ENCODE measurements around the gene DNAH6.

GRCh38 chr2:84631985-84632384 is 115.7 kb downstream of the DNAH6 start:
- TF ChIP-seq POLR2A (IDR thresholded peaks at IDR 0.05; ENCODE audit: borderline replicate concordance, extremely low read depth, insufficient read depth, insufficient read length) (no peak), REST (IDR thresholded peaks at IDR 0.05; ENCODE audit: low read depth) (no peak)
- TF ChIP-seq, protein P1, sequence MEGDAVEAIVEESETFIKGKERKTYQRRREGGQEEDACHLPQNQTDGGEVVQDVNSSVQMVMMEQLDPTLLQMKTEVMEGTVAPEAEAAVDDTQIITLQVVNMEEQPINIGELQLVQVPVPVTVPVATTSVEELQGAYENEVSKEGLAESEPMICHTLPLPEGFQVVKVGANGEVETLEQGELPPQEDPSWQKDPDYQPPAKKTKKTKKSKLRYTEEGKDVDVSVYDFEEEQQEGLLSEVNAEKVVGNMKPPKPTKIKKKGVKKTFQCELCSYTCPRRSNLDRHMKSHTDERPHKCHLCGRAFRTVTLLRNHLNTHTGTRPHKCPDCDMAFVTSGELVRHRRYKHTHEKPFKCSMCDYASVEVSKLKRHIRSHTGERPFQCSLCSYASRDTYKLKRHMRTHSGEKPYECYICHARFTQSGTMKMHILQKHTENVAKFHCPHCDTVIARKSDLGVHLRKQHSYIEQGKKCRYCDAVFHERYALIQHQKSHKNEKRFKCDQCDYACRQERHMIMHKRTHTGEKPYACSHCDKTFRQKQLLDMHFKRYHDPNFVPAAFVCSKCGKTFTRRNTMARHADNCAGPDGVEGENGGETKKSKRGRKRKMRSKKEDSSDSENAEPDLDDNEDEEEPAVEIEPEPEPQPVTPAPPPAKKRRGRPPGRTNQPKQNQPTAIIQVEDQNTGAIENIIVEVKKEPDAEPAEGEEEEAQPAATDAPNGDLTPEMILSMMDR (IDR thresholded peaks at IDR 0.05 in 2 of 3, conservative IDR thresholded peaks at IDR 0.05 in 1 of 3; ENCODE audit: borderline replicate concordance in 1 of 3, insufficient read depth in 1 of 3, low read depth in 2 of 3, low read length in 2 of 3) = no peak
- TF ChIP-seq, protein P2, sequence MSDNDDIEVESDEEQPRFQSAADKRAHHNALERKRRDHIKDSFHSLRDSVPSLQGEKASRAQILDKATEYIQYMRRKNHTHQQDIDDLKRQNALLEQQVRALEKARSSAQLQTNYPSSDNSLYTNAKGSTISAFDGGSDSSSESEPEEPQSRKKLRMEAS (IDR thresholded peaks at IDR 0.05) = no peak
